Caco-2 (cell line): ENCODE measurements around the gene ZNF587B. TPM values are rescaled to one million over a fixed set of nuclear protein-coding genes. Genes with fewer than 3 reads are reported as not detected.
"Not testable (repeated sequence)": the region's sequence is repeated elsewhere in the genome, so short reads cannot be mapped to it uniquely, and the experiment has no call there.

Experiments
- BruUV-seq: library from RNA; stranded (reverse); fragments of 400-500 nt; replicated peaks from 2 replicates; lab custom pipeline; 2021; lab: Mats Ljungman, UMichigan
- CTCF ChIA-PET: fragments of 300-600 bp; sonication (Branson Sonifier 250); formaldehyde crosslinking; loops from one replicate; lab custom pipeline; 2022; ENCODE audit warnings: antibody characterized with exemption; lab: Charles Lee
- POLR2A ChIA-PET: fragments of 300-600 bp; sonication (Branson Sonifier 250); formaldehyde crosslinking; loops from one replicate; lab custom pipeline; 2022; ENCODE audit warnings: antibody characterized with exemption; lab: Charles Lee
- DNase-seq, 2 experiments: peaks; one replicate each; pipeline versions ENCODE4 v3.0.0 to v3.0.0-alpha.2; 2020 to 2022
- H3K27me3 ChIP-seq: replicated peaks from 2 replicates; pipeline ENCODE4 v1.6.0; 2011; ENCODE audit warnings: low read length; ENCODE audit not compliant: control insufficient read depth, insufficient read depth
- H3K36me3 ChIP-seq: 2 replicates; pipeline ENCODE4 v1.5.1; 2011; ENCODE audit warnings: low read length; ENCODE audit not compliant: control insufficient read depth, insufficient read depth
- H3K4me1 ChIP-seq: fragments of 250-450 bp; sonication (Bioruptor Pico); 2 replicates; pipeline ENCODE4 v1.5.1; 2020; ENCODE audit warnings: mild to moderate bottlenecking
- H3K4me3 ChIP-seq: 2 replicates; pipeline ENCODE4 v1.5.1; 2011; ENCODE audit warnings: low read depth, mild to moderate bottlenecking, control low read depth, low read length
- H3K9me3 ChIP-seq: fragments of 250-450 bp; sonication (Bioruptor Pico); 2 replicates; pipeline ENCODE4 v1.5.1; 2020; ENCODE audit warnings: mild to moderate bottlenecking, moderate library complexity
- H3K27ac Mint-ChIP-seq: one replicate; pipeline ENCODE4 v1.8.0; 2022; ENCODE audit warnings: mixed read lengths; ENCODE audit not compliant: unreplicated experiment
- H3K27me3 Mint-ChIP-seq: one replicate; pipeline ENCODE4 v1.8.0; 2022; ENCODE audit warnings: mixed read lengths; ENCODE audit not compliant: insufficient read depth, unreplicated experiment
- H3K36me3 Mint-ChIP-seq: one replicate; pipeline ENCODE4 v1.8.0; 2022; ENCODE audit warnings: mild to moderate bottlenecking, mixed read lengths; ENCODE audit not compliant: insufficient read depth, unreplicated experiment
- H3K4me1 Mint-ChIP-seq: one replicate; pipeline ENCODE4 v1.8.0; 2022; ENCODE audit warnings: low read depth, mixed read lengths; ENCODE audit not compliant: unreplicated experiment
- H3K4me3 Mint-ChIP-seq: one replicate; pipeline ENCODE4 v1.8.0; 2022; ENCODE audit warnings: mild to moderate bottlenecking, moderate library complexity, mixed read lengths; ENCODE audit not compliant: unreplicated experiment
- H3K9me3 Mint-ChIP-seq: one replicate; pipeline ENCODE4 v1.8.0; 2022; ENCODE audit warnings: mixed read lengths; ENCODE audit not compliant: unreplicated experiment
- CTCF ChIP-seq, 2 experiments: fragments of 200-600 bp in 1 of 2; IDR thresholded peaks; 1 replicate in 1 of 2; 2 replicates in 1 of 2; pipeline versions ENCODE4 v1.5.1 to v1.8.0; 2011 to 2022; ENCODE audit warnings: antibody characterized with exemption in 1 of 2, control low read depth in 1 of 2, inconsistent platforms in 1 of 2, low read depth in 1 of 2, low read length in 1 of 2, mild to moderate bottlenecking in 1 of 2, moderate library complexity in 1 of 2; ENCODE audit not compliant: insufficient read depth in 1 of 2, severe bottlenecking in 1 of 2, unreplicated experiment in 1 of 2
- intact Hi-C: fragments of 100-400 bp; cut with micrococcal nuclease; formaldehyde crosslinking; loops from one replicate; pipeline ENCODE4 v1.10.0; 2022; ENCODE audit not compliant: unreplicated experiment
- total RNA-seq: library from RNA; stranded (reverse); gene quantifications from 2 replicates; pipeline ENCODE4 v1.2.3, GENCODE V29; 2022

The ZNF587B gene
- total RNA-seq, 1 experiment from 2014 or later: 35.4 TPM

GRCh38 chr19:57867868-57868492, 37.9 kb downstream of the ZNF587B start:
- ChIA-PET CTCF (no interaction called here), POLR2A (no interaction called here)
- no peaks in the 10 kb centered on the region for H3K27me3 ChIP-seq
- Mint-ChIP-seq H3K9me3 (no peaks in the 10 kb centered on the region), H3K36me3 (peaks cover 100% of the 10 kb centered on the region), H3K4me3 (peak overlapping the region; percentile 37), H3K27me3 (no peaks in the 10 kb centered on the region), H3K27ac (no peak overlapping the region), H3K4me1 (no peaks in the 10 kb centered on the region)
- no peak overlapping the region for H3K4me3 ChIP-seq
- no TSS peak for BruUV-seq
- no peak for TF ChIP-seq CTCF (IDR thresholded peaks at IDR 0.05; ENCODE audit: insufficient read depth in 1 of 2, low read depth in 1 of 2, low read length in 1 of 2, severe bottlenecking in 1 of 2, unreplicated experiment in 1 of 2)
- H3K9me3 ChIP-seq: peaks cover 45% of the 10 kb centered on the region
- DNase-seq: no peak
- no peaks in the 10 kb centered on the region for H3K4me1 ChIP-seq
- intact Hi-C loops: no loop called here
- peaks cover 9% of the 10 kb centered on the region for H3K36me3 ChIP-seq

GRCh38 chr19:57869655-57870054, 39.6 kb downstream of the ZNF587B start:
- H3K4me1 Mint-ChIP-seq, H3K4me1 ChIP-seq, H3K4me3 Mint-ChIP-seq, DNase-seq, H3K27me3 ChIP-seq, intact Hi-C loops, H3K27me3 Mint-ChIP-seq, H3K4me3 ChIP-seq, H3K36me3 ChIP-seq, BruUV-seq, CTCF ChIA-PET: not testable (repeated sequence)
- peaks cover 55% of the 10 kb centered on the region for H3K9me3 ChIP-seq
- peak overlapping the region; percentile 57 for H3K27ac Mint-ChIP-seq
- H3K9me3 Mint-ChIP-seq: peaks cover 15% of the 10 kb centered on the region
- peaks cover 100% of the 10 kb centered on the region for H3K36me3 Mint-ChIP-seq
- POLR2A ChIA-PET: interaction anchor here (0.7 kb wide), 1 partner anchor 50 kb away, joined by 3 read pairs; no protein-coding TSS in a partner anchor

- no TSS peak for BruUV-seq
- no peaks in the 10 kb centered on the region for H3K27me3 Mint-ChIP-seq
- peak overlapping the region; percentile 57 for H3K27ac Mint-ChIP-seq
- peaks cover 100% of the 10 kb centered on the region for H3K36me3 Mint-ChIP-seq
- POLR2A ChIA-PET: interaction anchor here (0.7 kb wide), 1 partner anchor 50 kb away, joined by 3 read pairs; no protein-coding TSS in a partner anchor
- no peak for TF ChIP-seq CTCF (IDR thresholded peaks at IDR 0.05; ENCODE audit: insufficient read depth in 1 of 2, low read depth in 1 of 2, low read length in 1 of 2, severe bottlenecking in 1 of 2, unreplicated experiment in 1 of 2)
- H3K4me1 Mint-ChIP-seq: no peaks in the 10 kb centered on the region
- Histone ChIP-seq H3K4me3 (no peak overlapping the region), H3K9me3 (peaks cover 55% of the 10 kb centered on the region), H3K36me3 (peaks cover 8% of the 10 kb centered on the region), H3K4me1 (no peaks in the 10 kb centered on the region), H3K27me3 (no peaks in the 10 kb centered on the region)
- CTCF ChIA-PET: no interaction called here
- peaks cover 18% of the 10 kb centered on the region for H3K9me3 Mint-ChIP-seq
- intact Hi-C loops: no loop called here
- no peak for DNase-seq
- H3K4me3 Mint-ChIP-seq: no peak overlapping the region
These were observed 40.1 kb downstream of the ZNF587B start for GRCh38 chr19:57870225-57870624.
